ENCODE measurements around the gene CFAP58. TPM values are rescaled to one million over a fixed set of nuclear protein-coding genes. Genes with fewer than 3 reads are reported as not detected.

The CFAP58 gene
- total RNA-seq, 4 donors from 2014 or later, result 0.13 to 0.41 (median 0.19) TPM; not detected in 1

DNA sequence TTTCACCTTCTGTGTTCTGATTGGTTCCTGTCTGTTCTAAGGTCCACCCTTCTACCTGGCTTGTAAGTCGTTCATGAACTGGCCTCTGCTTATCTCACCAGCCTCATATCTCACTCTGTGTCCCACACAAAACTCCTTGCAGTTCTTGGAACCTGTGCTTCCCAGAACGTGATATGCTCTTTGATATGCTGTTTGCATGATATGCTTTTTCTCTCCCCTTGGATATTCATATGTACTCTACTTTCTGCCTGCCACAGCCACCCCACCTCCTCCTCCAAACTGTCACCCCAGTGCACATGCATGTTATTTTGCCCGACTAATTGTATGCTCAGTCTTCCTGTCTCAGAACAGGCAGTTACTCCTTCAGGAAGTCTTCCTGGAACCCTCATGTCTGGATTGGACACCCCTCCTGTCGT lies 13.5 kb upstream of the CFAP58 start:
- H3K4me3 ChIP-seq, result peak overlapping the region in 2 of 4 donors; percentile 98 to 99
- no peaks in the 10 kb centered on the region for H3K9me3 ChIP-seq
- no peak for DNase-seq
- peaks cover 8 to 43% (median 21%) of the 10 kb centered on the region in 3 donors for H3K4me1 ChIP-seq
- H3K27ac ChIP-seq, result peak overlapping the region; percentile 94 to 99 (median 99)
- no peak for TF ChIP-seq POLR2A (IDR thresholded peaks at IDR 0.05)
- TF ChIP-seq CTCF (IDR thresholded peaks at IDR 0.05), result no peak
- 23 to 34% methylated on average over 4 of the region's 4 CpGs for WGBS, 2 donors
- H3K36me3 ChIP-seq, result no peaks in the 10 kb centered on the region
- intact Hi-C loops (cut with DNase I), result no loop called here
- H3K27me3 ChIP-seq, result no peaks in the 10 kb centered on the region

- peak overlapping the region in 3 of 4 donors; percentile 94 to 99 (median 99) for H3K27ac ChIP-seq
- WGBS, 2 donors, result 75 to 80% methylated on average over 4 of the region's 4 CpGs
- no peak for TF ChIP-seq POLR2A (IDR thresholded peaks at IDR 0.05)
- no peak for TF ChIP-seq CTCF (IDR thresholded peaks at IDR 0.05)
- H3K9me3 ChIP-seq, result no peaks in the 10 kb centered on the region
- H3K27me3 ChIP-seq, result no peaks in the 10 kb centered on the region
- no peak for DNase-seq
- no peaks in the 10 kb centered on the region for H3K36me3 ChIP-seq
- no peak overlapping the region for H3K4me3 ChIP-seq
- peaks cover 5 to 38% (median 16%) of the 10 kb centered on the region in 3 donors for H3K4me1 ChIP-seq
- intact Hi-C loops (cut with DNase I), result no loop called here
Measured at GRCh38 chr10:104340641-104341040, 13.0 kb upstream of the CFAP58 start.

- intact Hi-C loops (cut with DNase I), result no loop called here
- Histone ChIP-seq H3K27me3 (no peaks in the 10 kb centered on the region), H3K36me3 (no peaks in the 10 kb centered on the region), H3K4me3 (no peak overlapping the region), H3K27ac (peak overlapping the region in 1 of 4 donors; percentile 16), H3K9me3 (no peaks in the 10 kb centered on the region), H3K4me1 (peaks cover 5 to 21% (median 10%) of the 10 kb centered on the region in 3 donors)
- 48 to 62% methylated on average over 3 of the region's 3 CpGs for WGBS, 2 donors
- no peak for DNase-seq
- TF ChIP-seq CTCF (IDR thresholded peaks at IDR 0.05) (no peak), POLR2A (IDR thresholded peaks at IDR 0.05) (no peak)
Measured at GRCh38 chr10:104342941-104343411, 10.7 kb upstream of the CFAP58 start.

GRCh38 chr10:104344219-104344618 lies 9.4 kb upstream of the CFAP58 start:
- Histone ChIP-seq H3K9me3 (no peaks in the 10 kb centered on the region), H3K36me3 (no peaks in the 10 kb centered on the region), H3K27ac (no peak overlapping the region), H3K4me1 (peaks cover 2 to 19% (median 8%) of the 10 kb centered on the region in 3 donors), H3K4me3 (no peak overlapping the region), H3K27me3 (no peaks in the 10 kb centered on the region)
- intact Hi-C loops (cut with DNase I), result no loop called here
- WGBS, 2 donors, result 80 to 88% methylated on average over 1 of the region's 1 CpG
- no peak for TF ChIP-seq POLR2A (IDR thresholded peaks at IDR 0.05)
- DNase-seq, result no peak

DNA sequence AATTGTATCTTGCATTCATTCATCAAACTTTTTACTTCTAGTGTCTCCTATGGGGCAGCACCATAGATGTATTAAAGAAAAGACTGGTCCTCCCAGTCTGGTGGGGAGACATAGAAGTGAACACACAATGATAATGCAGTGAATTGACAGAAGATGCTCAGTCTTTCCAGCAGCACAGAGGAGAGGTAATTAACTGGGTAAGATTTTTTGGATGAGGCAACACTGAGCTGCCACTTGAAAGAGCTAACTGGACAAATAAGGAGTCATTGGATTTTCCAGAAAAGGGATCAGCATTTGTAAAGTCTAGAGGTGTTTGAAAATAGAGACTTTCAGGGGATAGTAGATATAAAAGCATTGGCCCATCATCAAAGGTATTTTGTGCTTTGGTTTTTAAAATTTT lies 8.1 kb upstream of the CFAP58 start:
- no peak for TF ChIP-seq CTCF (IDR thresholded peaks at IDR 0.05)
- TF ChIP-seq POLR2A (IDR thresholded peaks at IDR 0.05), result no peak
- no peak for DNase-seq
- Histone ChIP-seq H3K27ac (no peak overlapping the region), H3K9me3 (no peaks in the 10 kb centered on the region), H3K27me3 (no peaks in the 10 kb centered on the region), H3K4me1 (peaks cover 5 to 19% (median 5%) of the 10 kb centered on the region in 3 donors), H3K4me3 (no peak overlapping the region), H3K36me3 (no peaks in the 10 kb centered on the region)
- intact Hi-C loops (cut with DNase I), result no loop called here

DNA sequence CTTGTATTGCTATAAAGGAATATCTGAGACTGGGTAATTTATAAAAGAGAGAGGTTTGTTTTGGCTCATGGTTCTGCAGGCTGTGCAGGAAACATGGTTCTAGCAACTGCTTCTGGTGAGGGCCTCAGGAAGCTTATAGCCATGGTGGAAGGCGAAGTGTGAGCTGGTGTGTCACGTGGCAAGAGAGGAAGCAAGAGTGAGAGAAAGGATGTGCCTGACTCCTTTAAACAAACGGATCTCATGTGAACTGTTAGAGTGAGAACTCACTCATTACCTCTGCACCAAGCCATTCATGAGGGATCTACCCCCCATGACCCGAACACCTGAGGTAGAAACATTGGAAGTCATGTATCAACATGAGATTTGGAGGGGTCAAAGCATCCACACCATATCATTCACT lies 7.7 kb upstream of the CFAP58 start:
- WGBS, 2 donors, result 69 to 78% methylated on average over 4 of the region's 4 CpGs
- Histone ChIP-seq H3K9me3 (no peaks in the 10 kb centered on the region), H3K4me1 (peaks cover 9 to 23% (median 9%) of the 10 kb centered on the region in 3 donors), H3K27ac (no peak overlapping the region), H3K4me3 (no peak overlapping the region), H3K36me3 (no peaks in the 10 kb centered on the region), H3K27me3 (no peaks in the 10 kb centered on the region)
- DNase-seq, result no peak
- intact Hi-C loops (cut with DNase I), result no loop called here
- TF ChIP-seq POLR2A (IDR thresholded peaks at IDR 0.05) (no peak), CTCF (IDR thresholded peaks at IDR 0.05) (no peak)
